GM12891 (cell line): ENCODE data around the gene IFRD1.

Experiments used
- POLR2A ChIP-seq: IDR thresholded peaks from 2 replicates; pipeline ENCODE4 v1.6.1; 2011; ENCODE audit warnings: low read depth, low read length, control low read depth
- POLR2AphosphoS5 ChIP-seq: IDR thresholded peaks from 2 replicates; pipeline ENCODE4 v1.6.1; 2011; ENCODE audit warnings: low read depth, low read length, control low read depth
- TAF1 ChIP-seq: IDR thresholded peaks from 2 replicates; pipeline ENCODE4 v1.6.1; 2011; ENCODE audit warnings: low read depth, low read length, control low read depth

- TF ChIP-seq POLR2A = no peak
- no peak for TF ChIP-seq TAF1
- TF ChIP-seq POLR2AphosphoS5 = no peak
Measured at GRCh38 chr7:112442210-112442609, 8.1 kb upstream of the IFRD1 start.
